Measurements from ENCODE around the gene KCNMA1. TPM values are rescaled to one million over a fixed set of nuclear protein-coding genes. Genes with fewer than 3 reads are reported as not detected.
A peak's percentile ranks its signal among the peaks of the same experiment; 100 is the strongest.

KCNMA1 gene
- total RNA-seq, 1 donor from 2014 or later = 87.6 TPM

GRCh38 chr10:77584938-77585337 is 52.7 kb downstream of the KCNMA1 start:
- TF ChIP-seq CTCF (IDR thresholded peaks at IDR 0.05) = no peak
- Mint-ChIP-seq H3K27me3 (ENCODE audit: low read depth) (no peaks in the 10 kb centered on the region), H3K4me3 (ENCODE audit: unreplicated experiment) (no peak overlapping the region), H3K9me3 (ENCODE audit: low read depth) (no peaks in the 10 kb centered on the region), H3K36me3 (ENCODE audit: low read depth) (peaks cover 3% of the 10 kb centered on the region), H3K27ac (ENCODE audit: unreplicated experiment) (peak overlapping the region; percentile 36), H3K4me1 (ENCODE audit: low read depth) (peaks cover 70% of the 10 kb centered on the region)
- no peak for DNase-seq (ENCODE audit: low spot score)

- TF ChIP-seq CTCF (IDR thresholded peaks at IDR 0.05) = no peak
- Mint-ChIP-seq H3K27ac (ENCODE audit: unreplicated experiment) (no peak overlapping the region), H3K9me3 (ENCODE audit: low read depth) (no peaks in the 10 kb centered on the region), H3K4me3 (ENCODE audit: unreplicated experiment) (no peak overlapping the region), H3K4me1 (ENCODE audit: low read depth) (peaks cover 73% of the 10 kb centered on the region), H3K36me3 (ENCODE audit: low read depth) (peaks cover 3% of the 10 kb centered on the region), H3K27me3 (ENCODE audit: low read depth) (no peaks in the 10 kb centered on the region)
- no peak for DNase-seq (ENCODE audit: low spot score)
Measured at GRCh38 chr10:77583527-77583926, 54.1 kb downstream of the KCNMA1 start.

- H3K27ac Mint-ChIP-seq (ENCODE audit: unreplicated experiment) = peak overlapping the region; percentile 66
- no peak overlapping the region for H3K4me3 Mint-ChIP-seq (ENCODE audit: unreplicated experiment)
- H3K9me3 Mint-ChIP-seq (ENCODE audit: low read depth) = no peaks in the 10 kb centered on the region
- peaks cover 65% of the 10 kb centered on the region for H3K4me1 Mint-ChIP-seq (ENCODE audit: low read depth)
- no peaks in the 10 kb centered on the region for H3K27me3 Mint-ChIP-seq (ENCODE audit: low read depth)
- peaks cover 1% of the 10 kb centered on the region for H3K36me3 Mint-ChIP-seq (ENCODE audit: low read depth)
- no peak for TF ChIP-seq CTCF (IDR thresholded peaks at IDR 0.05)
- no peak for DNase-seq (ENCODE audit: low spot score)
Measured at GRCh38 chr10:77582710-77583115, 54.9 kb downstream of the KCNMA1 start.

GRCh38 chr10:77581738-77582137 is 55.9 kb downstream of the KCNMA1 start:
- no peak for TF ChIP-seq CTCF (IDR thresholded peaks at IDR 0.05)
- Mint-ChIP-seq H3K27ac (ENCODE audit: unreplicated experiment) (peak overlapping the region; percentile 68), H3K4me3 (ENCODE audit: unreplicated experiment) (no peak overlapping the region), H3K4me1 (ENCODE audit: low read depth) (peaks cover 56% of the 10 kb centered on the region), H3K9me3 (ENCODE audit: low read depth) (no peaks in the 10 kb centered on the region), H3K36me3 (ENCODE audit: low read depth) (peaks cover 1% of the 10 kb centered on the region), H3K27me3 (ENCODE audit: low read depth) (no peaks in the 10 kb centered on the region)
- DNase-seq (ENCODE audit: low spot score) = no peak

GRCh38 chr10:77580482-77580881 is 57.1 kb downstream of the KCNMA1 start:
- TF ChIP-seq CTCF (IDR thresholded peaks at IDR 0.05) = no peak
- no peak overlapping the region for H3K27ac Mint-ChIP-seq (ENCODE audit: unreplicated experiment)
- H3K36me3 Mint-ChIP-seq (ENCODE audit: low read depth) = peaks cover 1% of the 10 kb centered on the region
- H3K27me3 Mint-ChIP-seq (ENCODE audit: low read depth) = no peaks in the 10 kb centered on the region
- H3K4me3 Mint-ChIP-seq (ENCODE audit: unreplicated experiment) = no peak overlapping the region
- peaks cover 44% of the 10 kb centered on the region for H3K4me1 Mint-ChIP-seq (ENCODE audit: low read depth)
- no peak for DNase-seq (ENCODE audit: low spot score)
- H3K9me3 Mint-ChIP-seq (ENCODE audit: low read depth) = no peaks in the 10 kb centered on the region

Data from chondrocyte (in vitro differentiated cells).